Upper lobe of left lung (tissue), 4 donors: Measurements from ENCODE around the gene CYP4A22.
"Not testable (repeated sequence)": the region's sequence is repeated elsewhere in the genome, so short reads cannot be mapped to it uniquely, and the experiment has no call there.

Source experiments
- POLR2A ChIP-seq, 4 donors: fragments of 450-650 bp; IDR thresholded peaks; one replicate each; pipeline ENCODE4 v1.5.1; 2016 to 2017; ENCODE audit warnings: antibody characterized with exemption in 4 of 4, mild to moderate bottlenecking in 2 of 4
- TF ChIP-seq, protein P1 (sequence below), 6 experiments: fragments of 450-650 bp in 4 of 6; fragments of 200-600 bp in 2 of 6; sonication (generic) in 2 of 6; IDR thresholded peaks; one replicate each; pipeline ENCODE4 v1.5.1; 2016 to 2019; ENCODE audit warnings: antibody characterized with exemption in 6 of 6

DNA sequence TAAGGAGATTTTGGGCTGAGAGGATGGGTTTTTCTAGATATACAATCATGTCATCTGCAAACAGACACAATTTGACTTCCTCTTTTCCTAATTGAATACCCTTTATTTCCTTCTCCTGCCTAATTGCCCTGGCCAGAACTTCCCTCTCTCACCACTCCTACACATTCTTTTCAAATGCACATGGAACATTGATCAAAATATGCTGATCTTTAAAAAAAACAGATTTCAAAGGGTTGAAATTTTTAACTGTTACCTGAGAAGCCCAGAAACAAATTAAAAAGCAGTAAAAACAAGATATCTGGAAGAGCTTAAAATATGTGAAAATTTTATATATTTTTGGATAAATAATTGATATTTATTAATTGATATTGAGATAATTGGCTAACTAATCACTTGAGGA lies 12.4 kb upstream of the CYP4A22 start:
- TF ChIP-seq, protein P1, sequence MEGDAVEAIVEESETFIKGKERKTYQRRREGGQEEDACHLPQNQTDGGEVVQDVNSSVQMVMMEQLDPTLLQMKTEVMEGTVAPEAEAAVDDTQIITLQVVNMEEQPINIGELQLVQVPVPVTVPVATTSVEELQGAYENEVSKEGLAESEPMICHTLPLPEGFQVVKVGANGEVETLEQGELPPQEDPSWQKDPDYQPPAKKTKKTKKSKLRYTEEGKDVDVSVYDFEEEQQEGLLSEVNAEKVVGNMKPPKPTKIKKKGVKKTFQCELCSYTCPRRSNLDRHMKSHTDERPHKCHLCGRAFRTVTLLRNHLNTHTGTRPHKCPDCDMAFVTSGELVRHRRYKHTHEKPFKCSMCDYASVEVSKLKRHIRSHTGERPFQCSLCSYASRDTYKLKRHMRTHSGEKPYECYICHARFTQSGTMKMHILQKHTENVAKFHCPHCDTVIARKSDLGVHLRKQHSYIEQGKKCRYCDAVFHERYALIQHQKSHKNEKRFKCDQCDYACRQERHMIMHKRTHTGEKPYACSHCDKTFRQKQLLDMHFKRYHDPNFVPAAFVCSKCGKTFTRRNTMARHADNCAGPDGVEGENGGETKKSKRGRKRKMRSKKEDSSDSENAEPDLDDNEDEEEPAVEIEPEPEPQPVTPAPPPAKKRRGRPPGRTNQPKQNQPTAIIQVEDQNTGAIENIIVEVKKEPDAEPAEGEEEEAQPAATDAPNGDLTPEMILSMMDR (IDR thresholded peaks at IDR 0.05): not testable (repeated sequence)
- not testable (repeated sequence) for TF ChIP-seq POLR2A (IDR thresholded peaks at IDR 0.05)
